MM.1S (cell line): ENCODE data around the gene XYLT1.

ENCODE experiments used
- DNase-seq: peaks from one replicate; pipeline ENCODE4 v3.0.0-alpha.2; 2015
- H2AFZ ChIP-seq: fragments of 300-600 bp; sonication (generic); 2 replicates; pipeline ENCODE4 v1.6.0; 2016; ENCODE audit warnings: antibody characterized with exemption, low read length
- H3F3A ChIP-seq: fragments of 300-600 bp; sonication (generic); 2 replicates; pipeline ENCODE4 v1.6.1; 2016; ENCODE audit warnings: mild to moderate bottlenecking, antibody characterized with exemption, low read length, moderate library complexity, mixed read lengths; ENCODE audit not compliant: insufficient read depth
- H3K27ac ChIP-seq: fragments of 300-600 bp; sonication (generic); 2 replicates; pipeline ENCODE4 v1.5.1; 2016; ENCODE audit warnings: mild to moderate bottlenecking, low read length
- H3K27me3 ChIP-seq: fragments of 300-600 bp; sonication (generic); replicated peaks from 2 replicates; pipeline ENCODE4 v1.6.0; 2016; ENCODE audit warnings: low read length; ENCODE audit not compliant: insufficient read depth
- H3K36me3 ChIP-seq: fragments of 300-600 bp; sonication (generic); replicated peaks from 2 replicates; pipeline ENCODE4 v1.6.1; 2016; ENCODE audit warnings: mild to moderate bottlenecking, low read length, mixed read lengths; ENCODE audit not compliant: insufficient read depth
- H3K4me1 ChIP-seq: fragments of 300-600 bp; sonication (generic); 2 replicates; pipeline ENCODE4 v1.6.1; 2016; ENCODE audit warnings: low read length, mixed read lengths
- H3K4me2 ChIP-seq: fragments of 300-600 bp; sonication (generic); 2 replicates; pipeline ENCODE4 v1.6.0; 2016; ENCODE audit warnings: low read depth, low read length
- H3K4me3 ChIP-seq: fragments of 300-600 bp; sonication (generic); 2 replicates; pipeline ENCODE4 v1.5.1; 2016; ENCODE audit warnings: low read length, mixed read lengths
- H3K79me2 ChIP-seq: fragments of 300-600 bp; sonication (generic); 2 replicates; pipeline ENCODE4 v1.6.1; 2016; ENCODE audit warnings: mixed run types, low read length, mixed read lengths
- H3K9ac ChIP-seq: fragments of 300-600 bp; sonication (generic); 2 replicates; pipeline ENCODE4 v1.6.1; 2016; ENCODE audit warnings: low read length, mixed read lengths
- H3K9me2 ChIP-seq: fragments of 300-600 bp; sonication (generic); replicated peaks from 2 replicates; pipeline ENCODE4 v1.6.1; 2016; ENCODE audit warnings: mild to moderate bottlenecking, low read length, mixed read lengths; ENCODE audit not compliant: insufficient read depth
- H3K9me3 ChIP-seq: fragments of 300-600 bp; sonication (generic); replicated peaks from 2 replicates; pipeline ENCODE4 v1.6.1; 2016; ENCODE audit warnings: mild to moderate bottlenecking, low read length, mixed read lengths; ENCODE audit not compliant: insufficient read depth
- H4K20me1 ChIP-seq: fragments of 300-600 bp; sonication (generic); 2 replicates; pipeline ENCODE4 v1.6.1; 2016; ENCODE audit warnings: mild to moderate bottlenecking, low read length, moderate library complexity, mixed read lengths; ENCODE audit not compliant: insufficient read depth
- CTCF ChIP-seq: fragments of 300-600 bp; sonication (generic); IDR thresholded peaks from 2 replicates; pipeline ENCODE4 v1.5.1; 2016; ENCODE audit warnings: antibody characterized with exemption, low read length, mixed read lengths
- EZH2 ChIP-seq: fragments of 300-600 bp; sonication (generic); optimal IDR thresholded peaks from 2 replicates; pipeline ENCODE3; 2017; ENCODE audit warnings: low read depth, mild to moderate bottlenecking, antibody characterized with exemption, low read length, mixed read lengths
- EZH2phosphoT487 ChIP-seq: fragments of 300-600 bp; sonication (generic); IDR thresholded peaks from 2 replicates; pipeline ENCODE4 v1.6.1; 2018; ENCODE audit warnings: antibody characterized with exemption, low read length

XYLT1 gene

GRCh38 chr16:17286443-17286842, 184.3 kb downstream of the XYLT1 start:
- no peak overlapping the region for H3K4me2 ChIP-seq
- H3F3A ChIP-seq, result peaks cover 17% of the 10 kb centered on the region
- peaks cover 28% of the 10 kb centered on the region for H3K4me1 ChIP-seq
- no peak overlapping the region for H2AFZ ChIP-seq
- no peak overlapping the region for H3K4me3 ChIP-seq
- no peak for DNase-seq
- no peaks in the 10 kb centered on the region for H3K9me2 ChIP-seq
- H3K9ac ChIP-seq, result no peak overlapping the region
- no peaks in the 10 kb centered on the region for H3K27me3 ChIP-seq
- H3K9me3 ChIP-seq, result no peaks in the 10 kb centered on the region
- H3K36me3 ChIP-seq, result no peaks in the 10 kb centered on the region
- TF ChIP-seq EZH2, result no peak
- no peak for TF ChIP-seq CTCF
- TF ChIP-seq EZH2phosphoT487, result no peak
- H3K79me2 ChIP-seq, result peaks cover 74% of the 10 kb centered on the region
- no peaks in the 10 kb centered on the region for H4K20me1 ChIP-seq
- no peak overlapping the region for H3K27ac ChIP-seq

- Histone ChIP-seq H3K79me2 (peaks cover 87% of the 10 kb centered on the region), H3K9me3 (no peaks in the 10 kb centered on the region), H3K4me1 (peaks cover 58% of the 10 kb centered on the region), H3F3A (peaks cover 17% of the 10 kb centered on the region), H3K9ac (peak overlapping the region; percentile 16; the same call in 1 of the 2 replicates), H3K27ac (peak overlapping the region; percentile 78; the same call in 1 of the 2 replicates), H3K4me3 (peak overlapping the region; percentile 5; the same call in 1 of the 2 replicates), H2AFZ (no peak overlapping the region), H3K27me3 (no peaks in the 10 kb centered on the region), H3K4me2 (peak overlapping the region; percentile 77), H3K9me2 (no peaks in the 10 kb centered on the region), H3K36me3 (no peaks in the 10 kb centered on the region), H4K20me1 (no peaks in the 10 kb centered on the region)
- DNase-seq, result no peak
- TF ChIP-seq CTCF, result no peak
- no peak for TF ChIP-seq EZH2
- no peak for TF ChIP-seq EZH2phosphoT487
These were observed 187.7 kb downstream of the XYLT1 start for GRCh38 chr16:17283016-17283415.

GRCh38 chr16:17282247-17282646, 188.5 kb downstream of the XYLT1 start:
- Histone ChIP-seq H3K27ac (peak overlapping the region; percentile 78), H3K79me2 (peaks cover 87% of the 10 kb centered on the region), H3K4me3 (peak overlapping the region; percentile 21; the same call in 1 of the 2 replicates), H3F3A (peaks cover 17% of the 10 kb centered on the region), H3K9me3 (no peaks in the 10 kb centered on the region), H3K9ac (peak overlapping the region; percentile 26; the same call in 1 of the 2 replicates), H3K9me2 (no peaks in the 10 kb centered on the region), H3K4me2 (peak overlapping the region; percentile 77), H3K36me3 (no peaks in the 10 kb centered on the region), H2AFZ (no peak overlapping the region), H3K27me3 (no peaks in the 10 kb centered on the region), H3K4me1 (peaks cover 58% of the 10 kb centered on the region), H4K20me1 (no peaks in the 10 kb centered on the region)
- peak; percentile 83 for DNase-seq
- TF ChIP-seq EZH2phosphoT487, result no peak
- no peak for TF ChIP-seq EZH2
- no peak for TF ChIP-seq CTCF
